Skeletal muscle tissue (tissue), 4 donors: ENCODE measurements around the gene CEP57L1. TPM values are rescaled to one million over a fixed set of nuclear protein-coding genes. Genes with fewer than 3 reads are reported as not detected.
"Not testable (repeated sequence)": the region's sequence is repeated elsewhere in the genome, so short reads cannot be mapped to it uniquely, and the experiment has no call there.

Source experiments
- H3K27ac ChIP-seq: one replicate; pipeline ENCODE4 v1.7.0; 2013; ENCODE audit warnings: mild to moderate bottlenecking, low read depth, low read length, inconsistent platforms
- H3K27me3 ChIP-seq, 3 donors: one replicate each; pipeline ENCODE4 v1.7.0; 2013; ENCODE audit warnings: low read length in 3 of 3; ENCODE audit not compliant: control insufficient read depth in 3 of 3, insufficient read depth in 3 of 3
- H3K36me3 ChIP-seq, 3 donors: one replicate each; pipeline ENCODE4 v1.7.0; 2013; ENCODE audit warnings: low read length in 3 of 3; ENCODE audit not compliant: control insufficient read depth in 3 of 3, insufficient read depth in 3 of 3
- H3K4me1 ChIP-seq, 3 donors: one replicate each; pipeline ENCODE4 v1.7.0; 2013; ENCODE audit warnings: low read length in 3 of 3, mild to moderate bottlenecking in 3 of 3; ENCODE audit not compliant: control insufficient read depth in 3 of 3, insufficient read depth in 3 of 3
- H3K4me3 ChIP-seq, 3 donors: one replicate each; pipeline ENCODE4 v1.7.0; 2013; ENCODE audit warnings: low read length in 3 of 3
- H3K9ac ChIP-seq, 3 donors: one replicate each; pipeline ENCODE4 v1.7.0; 2013; ENCODE audit warnings: low read length in 3 of 3, mild to moderate bottlenecking in 3 of 3, moderate library complexity in 2 of 3, low read depth in 1 of 3
- H3K9me3 ChIP-seq, 3 donors: one replicate each; pipeline ENCODE4 v1.7.0; 2013; ENCODE audit warnings: low read length in 3 of 3; ENCODE audit not compliant: control insufficient read depth in 3 of 3
- total RNA-seq: library from RNA; depleted of rRNA; stranded (reverse); fragments of >200 nt; gene quantifications from one replicate; pipeline ENCODE4 v1.2.3, GENCODE V29; 2014
- donor health status: Osteomylitis.

The CEP57L1 gene
- total RNA-seq, 1 donor from 2014 or later: 20.4 TPM

DNA sequence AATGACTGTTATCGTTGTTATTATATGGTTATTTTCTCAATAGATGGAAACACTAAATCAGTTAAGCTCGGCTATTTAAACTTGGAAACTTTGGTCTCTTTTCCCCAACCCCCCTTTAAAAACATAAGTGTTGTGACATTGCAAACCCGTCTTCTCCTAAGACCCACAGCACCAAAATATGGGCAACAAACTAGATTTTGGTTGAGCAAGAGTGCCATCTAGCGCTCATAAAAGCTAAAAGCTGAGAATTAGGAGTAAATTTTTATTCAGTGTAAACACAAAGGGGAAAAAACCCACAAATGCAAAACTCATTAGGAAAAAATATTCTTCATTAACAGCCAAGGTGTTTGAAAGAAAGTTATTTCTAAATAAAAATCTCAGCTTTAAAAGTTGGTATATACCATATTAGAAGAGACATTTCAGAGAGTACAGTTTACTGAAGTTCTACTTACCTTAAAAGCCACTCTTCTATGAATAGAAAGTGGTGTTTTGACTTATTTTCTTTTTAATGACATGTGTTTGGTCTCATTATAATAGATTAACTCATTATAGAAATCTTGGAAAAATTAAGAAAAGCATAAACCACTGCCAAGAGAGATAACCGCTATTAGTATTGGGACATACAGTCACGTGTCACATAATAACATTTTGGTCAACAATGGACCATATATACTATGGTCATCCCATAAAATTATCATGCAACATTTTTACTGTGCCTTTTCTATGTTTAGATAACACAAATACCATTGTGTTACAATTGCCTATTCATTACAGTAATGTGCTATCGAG, 21.8 kb upstream of the CEP57L1 start:
- Histone ChIP-seq H3K4me1 (peaks cover 15 to 29% (median 26%) of the 10 kb centered on the region in 3 donors), H3K9ac (no peak overlapping the region), H3K9me3 (no peaks in the 10 kb centered on the region), H3K27me3 (no peaks in the 10 kb centered on the region), H3K27ac (no peak overlapping the region), H3K4me3 (no peak overlapping the region), H3K36me3 (peaks cover 0 to 2% (median 0%) of the 10 kb centered on the region in 3 donors)

DNA sequence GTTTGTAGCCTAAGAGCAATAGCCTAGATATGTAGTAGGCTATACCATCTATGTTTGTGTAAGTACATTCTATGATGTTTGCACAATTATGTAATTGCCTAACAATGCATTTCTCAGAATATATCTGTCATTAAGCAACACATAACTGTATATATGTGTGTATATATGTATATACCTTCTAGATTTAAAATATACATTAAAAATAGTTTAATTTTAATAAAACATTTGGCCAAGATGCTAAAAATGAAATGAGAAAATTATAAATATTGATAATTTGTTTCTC, 21.2 kb upstream of the CEP57L1 start:
- Histone ChIP-seq H3K4me1 (peaks cover 15 to 29% (median 27%) of the 10 kb centered on the region in 3 donors), H3K9ac (no peak overlapping the region), H3K27me3 (no peaks in the 10 kb centered on the region), H3K4me3 (no peak overlapping the region), H3K9me3 (no peaks in the 10 kb centered on the region), H3K27ac (no peak overlapping the region), H3K36me3 (peaks cover 0 to 2% (median 0%) of the 10 kb centered on the region in 3 donors)

DNA sequence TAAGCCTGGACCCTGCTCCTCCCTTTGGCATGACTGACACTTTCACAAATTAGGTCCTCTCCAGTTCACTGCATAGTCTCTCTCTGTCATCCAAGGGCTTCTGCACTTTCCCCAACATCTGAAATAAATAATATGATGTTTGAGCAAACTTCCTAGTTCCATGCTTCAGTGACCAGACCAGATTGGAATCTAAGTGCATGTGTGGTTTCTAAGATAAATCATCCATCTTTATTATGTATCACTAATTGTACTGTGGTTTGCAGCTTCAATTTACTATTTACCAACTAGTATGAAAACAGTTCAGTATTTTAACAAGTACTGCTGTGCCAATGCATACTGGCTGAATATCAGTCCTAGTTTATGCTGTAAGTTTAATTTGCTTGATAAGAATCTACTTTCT, 19.4 kb upstream of the CEP57L1 start:
- H3K4me1 ChIP-seq: peaks cover 15 to 42% (median 36%) of the 10 kb centered on the region in 3 donors
- no peaks in the 10 kb centered on the region for H3K9me3 ChIP-seq
- no peak overlapping the region for H3K27ac ChIP-seq
- H3K4me3 ChIP-seq: no peak overlapping the region
- no peaks in the 10 kb centered on the region for H3K27me3 ChIP-seq
- H3K9ac ChIP-seq: no peak overlapping the region
- H3K36me3 ChIP-seq: no peaks in the 10 kb centered on the region

DNA sequence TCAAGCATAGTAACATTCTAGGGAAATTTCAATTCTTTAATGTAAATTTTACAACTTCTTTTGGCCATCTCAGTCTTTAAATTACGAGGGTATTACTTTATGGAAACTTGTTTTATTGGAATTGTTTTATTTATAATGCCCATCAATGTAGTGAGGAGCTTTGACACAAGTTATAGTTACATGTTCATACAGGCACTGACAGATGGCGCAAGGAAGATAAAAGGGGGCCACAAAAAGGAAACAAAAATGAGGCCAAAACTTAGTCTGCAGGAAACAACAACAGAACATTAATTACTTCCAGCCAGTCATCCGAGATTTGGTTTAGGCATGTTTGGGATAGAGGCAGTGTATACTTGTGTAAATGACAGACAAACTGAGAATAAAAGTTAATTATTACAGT, 18.9 kb upstream of the CEP57L1 start:
- H3K27ac ChIP-seq: no peak overlapping the region
- no peaks in the 10 kb centered on the region for H3K9me3 ChIP-seq
- peaks cover 19 to 43% (median 39%) of the 10 kb centered on the region in 3 donors for H3K4me1 ChIP-seq

DNA sequence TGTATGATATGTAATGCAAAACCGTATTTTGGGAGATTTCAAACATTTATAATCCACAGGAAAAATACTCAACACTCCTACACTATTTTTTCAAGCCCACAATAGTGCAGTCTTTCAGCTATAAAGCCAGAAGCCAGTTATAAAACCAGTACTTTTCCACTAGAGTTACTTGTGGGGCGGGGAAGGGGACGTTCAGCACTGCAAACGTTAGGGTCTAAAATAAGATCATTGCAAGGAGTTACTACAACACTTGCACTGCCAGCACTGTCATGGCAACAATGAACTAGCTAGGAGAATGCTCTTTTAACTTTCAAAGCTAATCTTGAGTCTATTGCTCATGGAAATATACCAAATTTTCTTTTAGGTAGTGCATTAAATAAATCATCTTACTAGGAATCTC, 15.3 kb upstream of the CEP57L1 start:
- H3K9ac ChIP-seq: peak overlapping the region; percentile 58 to 75 (median 63)
- no peaks in the 10 kb centered on the region for H3K27me3 ChIP-seq
- H3K9me3 ChIP-seq: no peaks in the 10 kb centered on the region
- H3K4me1 ChIP-seq: peaks cover 22 to 38% (median 36%) of the 10 kb centered on the region in 3 donors
- peaks cover 0 to 3% (median 1%) of the 10 kb centered on the region in 3 donors for H3K36me3 ChIP-seq
- H3K4me3 ChIP-seq: peak overlapping the region in 2 of 3 donors; percentile 17 to 50
- peak overlapping the region; percentile 92 for H3K27ac ChIP-seq

More for the DNA sequence above, 18.9 kb upstream of the CEP57L1 start:
- no peaks in the 10 kb centered on the region for H3K27me3 ChIP-seq
- H3K36me3 ChIP-seq: no peaks in the 10 kb centered on the region
- no peak overlapping the region for H3K4me3 ChIP-seq
- H3K9ac ChIP-seq: no peak overlapping the region

DNA sequence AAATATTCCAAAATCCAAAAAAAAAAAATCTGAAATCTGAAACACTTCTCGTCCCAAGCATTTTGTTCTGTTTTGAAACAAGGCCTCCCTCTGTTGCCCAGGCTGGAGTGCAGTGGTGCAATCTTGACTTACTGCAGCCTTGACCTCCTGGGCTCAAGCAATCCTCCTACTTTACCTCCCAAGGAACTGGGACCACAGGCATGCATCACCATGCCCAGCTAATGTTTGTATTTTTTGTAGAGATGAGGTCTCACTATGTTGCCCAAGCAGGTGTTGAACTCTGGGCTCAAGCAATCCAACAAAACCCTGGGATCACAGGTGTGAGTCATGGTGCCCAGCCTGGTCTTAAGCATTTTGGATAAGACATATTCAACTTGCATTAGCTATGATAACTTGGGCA, 14.3 kb upstream of the CEP57L1 start:
- peak overlapping the region in 1 of 3 donors; percentile 1 for H3K4me3 ChIP-seq
- peaks cover 22 to 38% (median 36%) of the 10 kb centered on the region in 3 donors for H3K4me1 ChIP-seq
- H3K36me3 ChIP-seq: peaks cover 2 to 3% (median 3%) of the 10 kb centered on the region in 3 donors
- no peaks in the 10 kb centered on the region for H3K9me3 ChIP-seq
- H3K27me3 ChIP-seq: no peaks in the 10 kb centered on the region
- H3K9ac ChIP-seq: peak overlapping the region in 1 of 3 donors; percentile 41
- peak overlapping the region; percentile 92 for H3K27ac ChIP-seq

DNA sequence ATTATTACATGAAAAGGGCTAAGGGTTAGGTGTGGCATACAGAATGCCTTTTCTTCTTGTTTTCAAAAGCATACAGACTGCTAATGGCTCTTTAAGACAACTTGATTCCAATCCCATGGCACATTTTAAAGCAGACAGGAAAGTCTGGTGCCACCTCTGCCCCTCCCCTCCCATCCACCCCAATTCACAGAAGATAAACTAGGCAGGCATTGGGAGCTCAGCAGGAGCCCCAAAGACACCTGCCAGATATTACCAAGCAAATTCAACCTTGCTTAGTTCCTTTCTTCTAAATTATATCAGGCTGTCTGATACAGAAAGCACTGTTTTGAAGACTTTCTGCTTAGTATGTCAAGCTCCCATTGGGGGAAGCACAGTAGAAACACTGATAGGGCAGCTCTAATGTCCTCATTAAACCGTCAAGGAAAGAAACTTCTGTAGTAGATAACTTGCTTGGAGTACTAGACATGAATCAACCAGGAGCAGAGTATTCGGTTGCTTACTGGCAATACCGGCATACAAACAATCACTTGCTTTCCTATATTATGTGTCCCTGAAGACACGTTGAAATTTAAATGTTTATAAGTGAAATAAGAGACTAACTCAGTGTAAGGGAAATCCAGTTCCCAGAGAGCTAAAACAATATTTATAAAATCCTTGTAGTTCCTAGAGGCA, 13.7 kb upstream of the CEP57L1 start:
- Histone ChIP-seq H3K4me3 (peak overlapping the region in 2 of 3 donors; percentile 1 to 25), H3K27ac (peak overlapping the region; percentile 92), H3K4me1 (peaks cover 22 to 36% (median 35%) of the 10 kb centered on the region in 3 donors)

DNA sequence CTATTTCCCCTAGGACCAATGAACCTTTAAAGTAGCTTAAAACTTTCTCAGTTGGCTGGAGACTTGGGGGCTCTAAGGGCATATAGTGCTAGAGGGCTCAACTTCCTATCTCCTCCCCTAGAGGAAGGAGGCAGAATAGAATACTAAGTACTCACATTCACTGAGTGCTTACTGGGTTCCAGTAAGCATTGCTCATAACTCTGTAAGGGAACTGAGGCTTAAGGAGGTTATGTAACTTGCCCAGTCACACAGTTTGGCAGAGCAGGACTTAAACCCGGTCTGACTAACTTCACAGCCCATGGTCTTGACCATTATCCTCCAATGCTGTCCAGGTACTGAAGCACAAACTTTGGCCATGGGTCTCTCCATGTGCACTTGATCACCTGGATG, 13.1 kb upstream of the CEP57L1 start:
- Histone ChIP-seq H3K27ac (peak overlapping the region; percentile 92), H3K9ac (peak overlapping the region in 1 of 3 donors; percentile 8), H3K9me3 (no peaks in the 10 kb centered on the region), H3K4me3 (peak overlapping the region in 2 of 3 donors; percentile 0 to 3), H3K4me1 (peaks cover 22 to 36% (median 32%) of the 10 kb centered on the region in 3 donors), H3K36me3 (peaks cover 2 to 3% (median 3%) of the 10 kb centered on the region in 3 donors), H3K27me3 (no peaks in the 10 kb centered on the region)

More for the DNA sequence above, 13.7 kb upstream of the CEP57L1 start:
- peak overlapping the region in 2 of 3 donors; percentile 8 to 27 for H3K9ac ChIP-seq
- peaks cover 2 to 3% (median 3%) of the 10 kb centered on the region in 3 donors for H3K36me3 ChIP-seq
- H3K27me3 ChIP-seq: no peaks in the 10 kb centered on the region
- no peaks in the 10 kb centered on the region for H3K9me3 ChIP-seq

DNA sequence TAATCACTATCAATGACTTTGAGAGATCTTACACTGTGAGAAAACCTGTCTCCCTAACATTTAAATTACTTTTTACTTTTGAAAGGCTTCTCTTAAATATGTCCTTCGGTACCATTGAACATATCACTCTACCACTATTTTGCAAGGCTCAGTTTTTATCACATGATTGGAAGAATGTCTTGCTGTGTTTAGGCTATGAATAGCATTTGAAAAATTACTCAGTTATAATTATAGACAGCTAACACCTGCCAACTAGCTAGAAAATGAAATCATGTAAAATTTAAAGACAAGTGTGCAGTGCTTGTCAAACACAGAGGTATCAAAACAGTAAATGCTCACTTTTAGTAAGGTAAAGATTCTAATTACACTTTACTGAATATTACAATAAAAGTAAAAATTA, 11.7 kb upstream of the CEP57L1 start:
- Histone ChIP-seq H3K4me1 (peaks cover 19 to 41% (median 35%) of the 10 kb centered on the region in 3 donors), H3K36me3 (peaks cover 2 to 3% (median 3%) of the 10 kb centered on the region in 3 donors), H3K9ac (peak overlapping the region in 1 of 3 donors; percentile 3), H3K27me3 (no peaks in the 10 kb centered on the region), H3K9me3 (no peaks in the 10 kb centered on the region), H3K27ac (peak overlapping the region; percentile 92), H3K4me3 (no peak overlapping the region)

DNA sequence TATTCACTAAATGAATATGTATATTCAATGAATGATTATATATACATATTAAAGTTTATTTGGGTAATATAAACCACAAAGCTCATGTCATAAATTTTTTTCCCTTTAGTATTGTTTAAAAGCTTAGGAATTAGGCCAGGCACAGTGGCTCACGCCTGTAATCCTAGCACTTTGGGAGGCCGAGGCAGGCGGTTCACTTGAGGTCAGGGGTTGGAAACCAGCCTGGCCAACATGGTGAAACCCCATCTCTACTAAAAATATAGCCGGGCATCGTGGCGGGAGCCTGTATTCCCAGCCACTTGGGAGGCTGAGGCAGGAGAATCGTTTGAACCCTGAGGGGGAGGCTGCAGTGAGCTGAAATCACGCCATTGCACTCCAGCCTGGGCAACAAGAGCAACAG, 11.2 kb upstream of the CEP57L1 start:
- Histone ChIP-seq H3K4me1 (peaks cover 24 to 42% (median 38%) of the 10 kb centered on the region in 3 donors), H3K27ac (peak overlapping the region; percentile 92)
- not testable (repeated sequence) for H3K27me3 ChIP-seq, H3K9me3 ChIP-seq, H3K9ac ChIP-seq, H3K36me3 ChIP-seq, H3K4me3 ChIP-seq
